ENCODE measurements around the gene PRLHR. TPM values are rescaled to one million over a fixed set of nuclear protein-coding genes. Genes with fewer than 3 reads are reported as not detected.

PRLHR gene
- total RNA-seq, 1 donor from 2014 or later, result not detected

DNA sequence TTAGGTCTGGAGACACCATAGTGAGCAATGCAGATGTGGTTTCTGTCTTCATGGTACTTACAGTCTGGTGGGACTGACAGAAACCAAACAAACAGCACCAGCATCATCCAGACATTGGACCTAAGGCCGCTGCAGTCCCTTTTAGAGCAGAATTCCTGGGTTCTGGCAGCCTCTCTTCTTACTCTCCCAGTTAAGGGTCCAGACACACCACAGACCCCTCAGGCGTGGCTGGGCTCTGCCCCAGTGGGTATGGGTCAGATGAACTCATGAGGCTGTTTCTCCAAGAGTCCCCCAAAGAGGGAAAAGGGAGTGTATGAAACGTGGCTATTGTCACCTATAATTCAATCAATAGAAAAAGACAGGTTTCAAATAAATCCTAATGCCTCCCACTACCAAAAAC is 31.3 kb downstream of the PRLHR start:
- peaks cover 18% of the 10 kb centered on the region for H3K27me3 Mint-ChIP-seq (ENCODE audit: unreplicated experiment)
- H3K36me3 Mint-ChIP-seq (ENCODE audit: unreplicated experiment), result no peaks in the 10 kb centered on the region
- H3K4me1 Mint-ChIP-seq (ENCODE audit: unreplicated experiment), result no peaks in the 10 kb centered on the region
- H3K9me3 Mint-ChIP-seq (ENCODE audit: unreplicated experiment), result peaks cover 11% of the 10 kb centered on the region
- no peak overlapping the region for H3K4me3 Mint-ChIP-seq (ENCODE audit: unreplicated experiment)
- peak; percentile 62 for DNase-seq (ENCODE audit: extremely low spot score, unreplicated experiment)
- TF ChIP-seq, protein P1, sequence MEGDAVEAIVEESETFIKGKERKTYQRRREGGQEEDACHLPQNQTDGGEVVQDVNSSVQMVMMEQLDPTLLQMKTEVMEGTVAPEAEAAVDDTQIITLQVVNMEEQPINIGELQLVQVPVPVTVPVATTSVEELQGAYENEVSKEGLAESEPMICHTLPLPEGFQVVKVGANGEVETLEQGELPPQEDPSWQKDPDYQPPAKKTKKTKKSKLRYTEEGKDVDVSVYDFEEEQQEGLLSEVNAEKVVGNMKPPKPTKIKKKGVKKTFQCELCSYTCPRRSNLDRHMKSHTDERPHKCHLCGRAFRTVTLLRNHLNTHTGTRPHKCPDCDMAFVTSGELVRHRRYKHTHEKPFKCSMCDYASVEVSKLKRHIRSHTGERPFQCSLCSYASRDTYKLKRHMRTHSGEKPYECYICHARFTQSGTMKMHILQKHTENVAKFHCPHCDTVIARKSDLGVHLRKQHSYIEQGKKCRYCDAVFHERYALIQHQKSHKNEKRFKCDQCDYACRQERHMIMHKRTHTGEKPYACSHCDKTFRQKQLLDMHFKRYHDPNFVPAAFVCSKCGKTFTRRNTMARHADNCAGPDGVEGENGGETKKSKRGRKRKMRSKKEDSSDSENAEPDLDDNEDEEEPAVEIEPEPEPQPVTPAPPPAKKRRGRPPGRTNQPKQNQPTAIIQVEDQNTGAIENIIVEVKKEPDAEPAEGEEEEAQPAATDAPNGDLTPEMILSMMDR (IDR thresholded peaks at IDR 0.05), result no peak
- H3K27ac Mint-ChIP-seq (ENCODE audit: unreplicated experiment), result no peak overlapping the region

DNA sequence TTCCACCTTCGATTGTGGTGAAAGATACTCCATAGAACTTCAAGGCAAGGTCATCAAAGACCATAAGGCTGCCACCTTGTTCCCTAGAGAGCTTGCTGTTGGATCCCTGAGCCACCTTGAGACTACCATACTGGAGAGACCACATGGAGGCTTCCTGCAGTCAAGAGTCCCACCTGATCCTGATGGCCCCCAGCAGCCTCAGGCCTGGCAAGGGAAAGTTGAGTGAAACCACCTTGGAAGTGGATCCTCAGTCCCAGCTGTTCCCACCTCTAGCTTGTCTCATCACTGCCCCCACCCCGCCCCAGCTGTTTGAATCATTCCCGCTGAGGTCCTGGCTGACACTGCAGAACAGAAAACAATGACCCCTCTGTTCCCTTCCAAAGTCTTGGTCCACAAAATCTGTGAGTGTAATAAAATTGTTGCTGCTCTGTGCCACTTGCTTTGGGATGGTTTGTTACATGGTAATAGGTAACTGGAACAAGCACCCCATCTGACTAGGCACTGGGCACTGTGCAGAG is 32.0 kb downstream of the PRLHR start:
- no peaks in the 10 kb centered on the region for H3K36me3 Mint-ChIP-seq (ENCODE audit: unreplicated experiment)
- H3K9me3 Mint-ChIP-seq (ENCODE audit: unreplicated experiment), result peaks cover 11% of the 10 kb centered on the region
- no peak overlapping the region for H3K27ac Mint-ChIP-seq (ENCODE audit: unreplicated experiment)
- TF ChIP-seq, protein P1 (IDR thresholded peaks at IDR 0.05), result no peak
- H3K4me1 Mint-ChIP-seq (ENCODE audit: unreplicated experiment), result no peaks in the 10 kb centered on the region
- H3K27me3 Mint-ChIP-seq (ENCODE audit: unreplicated experiment), result peaks cover 18% of the 10 kb centered on the region
- DNase-seq (ENCODE audit: extremely low spot score, unreplicated experiment), result peak; percentile 49
- H3K4me3 Mint-ChIP-seq (ENCODE audit: unreplicated experiment), result no peak overlapping the region

DNA sequence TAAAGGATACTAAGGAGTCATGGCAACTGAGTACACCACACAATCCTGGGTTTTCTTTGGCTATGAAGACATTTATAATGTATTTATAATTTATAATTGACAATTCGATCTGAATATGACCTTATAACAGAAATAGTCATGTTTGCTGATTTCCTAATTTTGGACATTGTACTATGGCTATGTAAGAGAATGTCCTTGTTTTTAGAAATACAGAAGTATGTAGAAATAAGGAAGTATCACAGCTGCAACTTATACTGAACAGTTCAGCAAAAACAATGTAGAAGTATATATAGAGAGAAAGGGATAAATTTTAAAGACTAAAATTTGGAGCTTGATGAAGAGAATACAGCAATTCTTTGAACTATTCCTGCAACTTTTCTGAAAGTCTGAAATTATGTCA is 32.6 kb downstream of the PRLHR start:
- DNase-seq (ENCODE audit: extremely low spot score, unreplicated experiment), result no peak
- peaks cover 11% of the 10 kb centered on the region for H3K9me3 Mint-ChIP-seq (ENCODE audit: unreplicated experiment)
- TF ChIP-seq, protein P1 (IDR thresholded peaks at IDR 0.05), result no peak
- H3K4me3 Mint-ChIP-seq (ENCODE audit: unreplicated experiment), result no peak overlapping the region
- no peaks in the 10 kb centered on the region for H3K36me3 Mint-ChIP-seq (ENCODE audit: unreplicated experiment)
- peaks cover 20% of the 10 kb centered on the region for H3K27me3 Mint-ChIP-seq (ENCODE audit: unreplicated experiment)
- H3K4me1 Mint-ChIP-seq (ENCODE audit: unreplicated experiment), result no peaks in the 10 kb centered on the region
- no peak overlapping the region for H3K27ac Mint-ChIP-seq (ENCODE audit: unreplicated experiment)

DNA sequence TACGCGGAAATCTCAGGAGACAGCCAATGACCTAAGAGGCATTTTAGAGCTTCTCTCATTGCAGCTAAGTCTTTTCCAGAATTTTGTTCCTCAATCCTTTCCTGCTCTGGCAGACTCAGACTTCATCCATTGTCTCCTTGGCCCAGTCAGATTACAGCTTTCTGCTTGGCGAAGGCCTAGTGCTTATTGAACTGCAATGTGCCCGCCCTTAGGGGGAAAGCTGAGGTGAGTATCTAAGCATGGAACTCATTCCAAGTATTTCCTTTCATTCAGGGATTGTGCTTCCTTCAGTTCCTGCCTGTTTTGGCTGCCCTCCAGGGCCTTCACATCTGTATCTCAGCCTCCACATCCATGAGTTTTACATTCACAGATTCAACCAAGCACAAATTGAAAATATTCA is 37.5 kb downstream of the PRLHR start:
- no peaks in the 10 kb centered on the region for H3K4me1 Mint-ChIP-seq (ENCODE audit: unreplicated experiment)
- no peak overlapping the region for H3K27ac Mint-ChIP-seq (ENCODE audit: unreplicated experiment)
- peaks cover 11% of the 10 kb centered on the region for H3K9me3 Mint-ChIP-seq (ENCODE audit: unreplicated experiment)
- no peaks in the 10 kb centered on the region for H3K36me3 Mint-ChIP-seq (ENCODE audit: unreplicated experiment)
- TF ChIP-seq, protein P1 (IDR thresholded peaks at IDR 0.05), result no peak
- H3K4me3 Mint-ChIP-seq (ENCODE audit: unreplicated experiment), result no peak overlapping the region
- H3K27me3 Mint-ChIP-seq (ENCODE audit: unreplicated experiment), result peaks cover 36% of the 10 kb centered on the region
- peak; percentile 30 for DNase-seq (ENCODE audit: extremely low spot score, unreplicated experiment)

DNA sequence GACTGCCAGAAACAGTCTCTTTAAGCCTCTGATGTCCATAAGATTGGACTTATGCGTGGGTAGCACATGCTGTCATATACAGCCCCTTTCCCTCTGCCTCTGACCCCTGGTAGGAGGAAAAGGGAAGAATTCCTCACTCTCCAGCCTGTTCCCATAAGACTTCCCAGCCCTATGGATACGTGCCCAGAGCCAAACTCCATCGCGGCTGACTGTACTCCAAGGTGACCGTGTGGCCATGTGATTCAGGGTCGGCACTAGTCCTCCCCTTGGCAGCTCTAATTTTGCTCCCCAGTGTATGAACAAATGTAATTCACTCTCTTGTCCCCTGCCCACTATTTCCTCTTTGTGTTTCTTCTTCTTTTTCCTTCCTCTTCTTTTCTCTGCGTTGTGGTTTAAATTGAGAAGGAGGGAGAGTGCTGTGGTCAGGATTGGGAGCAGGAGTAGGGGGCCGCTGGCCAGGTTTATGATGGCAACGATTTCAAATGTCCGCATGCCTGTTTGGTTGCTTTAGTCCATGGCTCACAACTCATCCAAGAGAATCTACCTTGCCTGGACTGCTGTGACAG is 43.8 kb downstream of the PRLHR start:
- no peaks in the 10 kb centered on the region for H3K36me3 Mint-ChIP-seq (ENCODE audit: unreplicated experiment)
- no peaks in the 10 kb centered on the region for H3K4me1 Mint-ChIP-seq (ENCODE audit: unreplicated experiment)
- TF ChIP-seq, protein P1 (IDR thresholded peaks at IDR 0.05), result no peak
- peaks cover 20% of the 10 kb centered on the region for H3K27me3 Mint-ChIP-seq (ENCODE audit: unreplicated experiment)
- no peaks in the 10 kb centered on the region for H3K9me3 Mint-ChIP-seq (ENCODE audit: unreplicated experiment)
- H3K4me3 Mint-ChIP-seq (ENCODE audit: unreplicated experiment), result no peak overlapping the region
- no peak overlapping the region for H3K27ac Mint-ChIP-seq (ENCODE audit: unreplicated experiment)
- no peak for DNase-seq (ENCODE audit: extremely low spot score, unreplicated experiment)
